Prostate gland (tissue), 2 donors: ENCODE data around the gene NOTCH1.

Experiments
- CTCF ChIP-seq, 4 experiments: fragments of 200-600 bp in 2 of 4; fragments of 450-650 bp in 2 of 4; sonication (generic) in 2 of 4; IDR thresholded peaks; 1 replicate in 3 of 4; 2 replicates in 1 of 4; pipeline ENCODE4 v1.5.1; 2016 to 2019; ENCODE audit warnings: antibody characterized with exemption in 4 of 4, mild to moderate bottlenecking in 2 of 4, moderate library complexity in 2 of 4
- POLR2A ChIP-seq: fragments of 450-650 bp; IDR thresholded peaks from one replicate; pipeline ENCODE4 v1.6.1; 2016; ENCODE audit warnings: antibody characterized with exemption, mild to moderate bottlenecking

GRCh38 chr9:136561779-136562178 lies 15.9 kb upstream of the NOTCH1 start:
- TF ChIP-seq CTCF (IDR thresholded peaks at IDR 0.05) (no peak), POLR2A (no peak)
